ENCODE results near the gene EHD1.

Gene EHD1

GRCh38 chr11:64867748-64868462 lies 10.5 kb downstream of the EHD1 start:
- Histone ChIP-seq H3K36me3 (ENCODE audit: control insufficient read depth in 1 of 2, insufficient read depth in 2 of 2, low read length in 2 of 2) (peaks cover 6 to 31% of the 10 kb centered on the region in 2 donors), H3K27me3 (ENCODE audit: control insufficient read depth in 1 of 2, insufficient read depth in 2 of 2, low read length in 2 of 2) (no peaks in the 10 kb centered on the region), H3K9ac (ENCODE audit: low read depth in 1 of 2, low read length in 2 of 2) (no peak overlapping the region), H3K27ac (ENCODE audit: low read depth, low read length) (no peak overlapping the region), H3K4me1 (ENCODE audit: control insufficient read depth in 1 of 2, insufficient read depth in 2 of 2, low read length in 2 of 2) (peaks cover 73 to 80% of the 10 kb centered on the region in 2 donors), H3K9me3 (ENCODE audit: control insufficient read depth in 1 of 2, low read length in 2 of 2) (no peaks in the 10 kb centered on the region), H3K4me3 (ENCODE audit: low read depth in 1 of 2, low read length in 2 of 2) (no peak overlapping the region)

DNA sequence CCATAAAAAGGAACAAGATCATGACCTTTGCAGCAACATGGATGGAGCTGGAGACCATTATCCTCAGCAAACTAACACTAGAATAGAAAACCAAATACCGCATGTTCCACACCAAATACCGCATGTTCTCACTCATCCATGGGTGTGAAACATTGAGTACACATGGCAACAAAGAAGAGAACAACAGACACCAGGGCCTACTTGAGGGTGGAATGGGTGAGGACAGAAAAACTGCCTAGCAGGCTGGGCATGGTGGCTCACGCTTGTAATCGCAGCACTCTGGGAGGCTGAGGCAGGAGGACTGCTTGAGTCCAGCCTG lies 12.3 kb downstream of the EHD1 start:
- H3K27me3 ChIP-seq (ENCODE audit: control insufficient read depth in 1 of 2, insufficient read depth in 2 of 2, low read length in 2 of 2), result no peaks in the 10 kb centered on the region
- peaks cover 0 to 21% of the 10 kb centered on the region in 2 donors for H3K36me3 ChIP-seq (ENCODE audit: control insufficient read depth in 1 of 2, insufficient read depth in 2 of 2, low read length in 2 of 2)
- no peak overlapping the region for H3K27ac ChIP-seq (ENCODE audit: low read depth, low read length)
- peaks cover 70 to 73% of the 10 kb centered on the region in 2 donors for H3K4me1 ChIP-seq (ENCODE audit: control insufficient read depth in 1 of 2, insufficient read depth in 2 of 2, low read length in 2 of 2)
- no peak overlapping the region for H3K4me3 ChIP-seq (ENCODE audit: low read depth in 1 of 2, low read length in 2 of 2)
- no peaks in the 10 kb centered on the region for H3K9me3 ChIP-seq (ENCODE audit: control insufficient read depth in 1 of 2, low read length in 2 of 2)
- no peak overlapping the region for H3K9ac ChIP-seq (ENCODE audit: low read depth in 1 of 2, low read length in 2 of 2)

DNA sequence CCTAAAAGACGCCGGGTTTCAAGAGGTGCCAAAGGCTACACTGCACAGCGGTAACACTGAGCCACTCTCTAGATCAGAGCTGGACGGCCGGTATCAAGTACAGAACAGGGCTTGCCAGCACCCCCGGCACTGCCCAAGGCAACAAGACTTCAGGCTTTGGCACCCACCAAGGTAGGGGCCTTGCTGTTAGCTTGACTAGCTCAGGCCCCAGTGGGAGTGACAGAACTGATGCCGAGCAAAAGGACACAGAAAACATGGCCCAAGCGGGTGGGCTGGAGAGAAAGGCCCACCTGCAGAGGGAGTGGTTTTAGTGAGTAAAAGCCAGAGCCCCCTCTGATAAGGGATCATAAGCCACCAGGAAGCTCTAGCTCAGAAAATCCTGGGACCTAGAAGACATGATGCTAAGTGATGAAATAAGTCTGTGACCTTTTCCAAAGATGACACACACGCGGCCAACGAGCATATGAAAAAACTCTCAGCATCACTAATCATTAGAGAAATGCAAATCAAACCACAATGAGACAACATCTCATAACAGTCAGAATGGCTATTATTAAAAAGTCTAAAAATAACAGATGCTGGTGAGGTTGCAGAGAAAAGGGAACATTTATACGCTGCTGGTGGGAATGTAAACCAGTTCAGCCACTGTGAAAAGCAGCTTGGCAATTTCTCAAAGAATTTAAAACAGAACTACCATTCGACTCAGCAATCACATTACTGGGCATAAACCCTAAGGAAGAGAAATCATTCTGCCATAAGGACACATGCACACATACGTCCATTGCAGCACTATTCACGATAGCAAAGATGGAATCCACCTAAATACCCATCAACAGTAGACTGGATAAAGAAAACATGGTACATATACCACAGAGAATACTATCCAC lies 12.9 kb downstream of the EHD1 start:
- Histone ChIP-seq H3K27me3 (ENCODE audit: control insufficient read depth in 1 of 2, insufficient read depth in 2 of 2, low read length in 2 of 2) (no peaks in the 10 kb centered on the region), H3K4me3 (ENCODE audit: low read depth in 1 of 2, low read length in 2 of 2) (peak overlapping the region in 1 of 2 donors; percentile 13), H3K9ac (ENCODE audit: low read depth in 1 of 2, low read length in 2 of 2) (peak overlapping the region; percentile 45 to 58), H3K4me1 (ENCODE audit: control insufficient read depth in 1 of 2, insufficient read depth in 2 of 2, low read length in 2 of 2) (peaks cover 66 to 70% of the 10 kb centered on the region in 2 donors), H3K27ac (ENCODE audit: low read depth, low read length) (peak overlapping the region; percentile 79), H3K9me3 (ENCODE audit: control insufficient read depth in 1 of 2, low read length in 2 of 2) (no peaks in the 10 kb centered on the region), H3K36me3 (ENCODE audit: control insufficient read depth in 1 of 2, insufficient read depth in 2 of 2, low read length in 2 of 2) (peaks cover 0 to 18% of the 10 kb centered on the region in 2 donors)

GRCh38 chr11:64864473-64865285 lies 13.7 kb downstream of the EHD1 start:
- Histone ChIP-seq H3K27ac (ENCODE audit: low read depth, low read length) (peak overlapping the region; percentile 79), H3K4me1 (ENCODE audit: control insufficient read depth in 1 of 2, insufficient read depth in 2 of 2, low read length in 2 of 2) (peaks cover 61 to 68% of the 10 kb centered on the region in 2 donors), H3K9me3 (ENCODE audit: control insufficient read depth in 1 of 2, low read length in 2 of 2) (no peaks in the 10 kb centered on the region), H3K36me3 (ENCODE audit: control insufficient read depth in 1 of 2, insufficient read depth in 2 of 2, low read length in 2 of 2) (peaks cover 0 to 25% of the 10 kb centered on the region in 2 donors), H3K4me3 (ENCODE audit: low read depth in 1 of 2, low read length in 2 of 2) (peak overlapping the region; percentile 13 to 16), H3K27me3 (ENCODE audit: control insufficient read depth in 1 of 2, insufficient read depth in 2 of 2, low read length in 2 of 2) (no peaks in the 10 kb centered on the region), H3K9ac (ENCODE audit: low read depth in 1 of 2, low read length in 2 of 2) (peak overlapping the region; percentile 45 to 63)

DNA sequence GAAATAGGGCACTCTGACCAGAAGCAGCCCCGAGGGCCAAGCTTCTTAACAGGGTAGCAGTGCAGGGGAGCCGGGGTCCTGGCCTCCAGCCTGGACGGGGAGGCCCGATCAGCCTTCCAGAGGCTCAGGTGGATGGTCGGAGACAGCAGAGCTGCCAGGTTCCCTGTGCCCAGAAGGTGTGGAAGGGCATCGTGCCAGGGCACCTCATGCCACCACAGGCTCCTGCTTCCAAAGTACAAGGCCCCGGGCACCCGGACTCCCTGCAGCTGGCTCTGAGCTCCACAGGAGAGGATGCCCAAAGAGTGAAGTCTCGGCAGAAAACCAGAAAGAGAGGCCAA lies 14.3 kb downstream of the EHD1 start:
- Histone ChIP-seq H3K4me3 (ENCODE audit: low read depth in 1 of 2, low read length in 2 of 2) (peak overlapping the region; percentile 18 to 46), H3K4me1 (ENCODE audit: control insufficient read depth in 1 of 2, insufficient read depth in 2 of 2, low read length in 2 of 2) (peaks cover 59 to 68% of the 10 kb centered on the region in 2 donors), H3K27ac (ENCODE audit: low read depth, low read length) (peak overlapping the region; percentile 79), H3K27me3 (ENCODE audit: control insufficient read depth in 1 of 2, insufficient read depth in 2 of 2, low read length in 2 of 2) (no peaks in the 10 kb centered on the region), H3K9me3 (ENCODE audit: control insufficient read depth in 1 of 2, low read length in 2 of 2) (no peaks in the 10 kb centered on the region), H3K36me3 (ENCODE audit: control insufficient read depth in 1 of 2, insufficient read depth in 2 of 2, low read length in 2 of 2) (peaks cover 0 to 30% of the 10 kb centered on the region in 2 donors), H3K9ac (ENCODE audit: low read depth in 1 of 2, low read length in 2 of 2) (peak overlapping the region; percentile 45 to 63)

DNA sequence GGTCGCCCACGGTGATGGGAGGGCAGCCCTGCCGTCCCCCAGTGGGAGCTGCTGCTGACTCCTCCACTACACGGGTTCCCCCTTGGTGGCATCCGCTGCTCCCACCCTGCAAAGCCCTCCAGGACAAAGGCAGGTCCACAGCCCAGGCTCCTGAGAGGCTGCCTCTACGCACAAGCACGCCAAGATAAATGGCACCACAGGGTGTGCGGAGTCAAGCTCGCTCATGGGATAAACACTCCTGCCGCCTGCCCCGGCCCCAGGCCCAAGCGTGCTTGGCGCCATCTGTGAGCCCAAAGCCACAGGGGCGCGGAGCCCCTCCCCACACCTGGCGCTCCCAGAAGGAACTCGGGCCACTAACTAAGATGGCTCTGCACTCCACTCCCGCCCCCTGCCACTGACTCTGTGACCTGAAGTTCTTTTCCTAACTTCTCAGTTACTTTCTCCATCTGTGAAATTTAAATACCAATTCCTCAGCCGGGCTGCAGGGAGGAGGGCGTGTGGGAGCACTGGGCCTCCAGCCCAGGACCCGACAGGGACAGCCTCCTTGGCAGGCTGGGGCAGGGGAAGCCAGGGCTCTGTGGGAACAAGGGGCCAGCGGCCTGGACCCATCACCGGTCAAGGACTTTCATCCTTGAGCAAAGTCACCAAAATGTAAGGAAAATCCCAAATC lies 14.9 kb downstream of the EHD1 start:
- Histone ChIP-seq H3K27ac (ENCODE audit: low read depth, low read length) (peak overlapping the region; percentile 79), H3K9ac (ENCODE audit: low read depth in 1 of 2, low read length in 2 of 2) (peak overlapping the region; percentile 45 to 63), H3K27me3 (ENCODE audit: control insufficient read depth in 1 of 2, insufficient read depth in 2 of 2, low read length in 2 of 2) (no peaks in the 10 kb centered on the region), H3K4me1 (ENCODE audit: control insufficient read depth in 1 of 2, insufficient read depth in 2 of 2, low read length in 2 of 2) (peaks cover 62 to 68% of the 10 kb centered on the region in 2 donors), H3K4me3 (ENCODE audit: low read depth in 1 of 2, low read length in 2 of 2) (peak overlapping the region; percentile 18 to 22), H3K9me3 (ENCODE audit: control insufficient read depth in 1 of 2, low read length in 2 of 2) (no peaks in the 10 kb centered on the region), H3K36me3 (ENCODE audit: control insufficient read depth in 1 of 2, insufficient read depth in 2 of 2, low read length in 2 of 2) (peaks cover 0 to 32% of the 10 kb centered on the region in 2 donors)

GRCh38 chr11:64862987-64863390 lies 15.4 kb downstream of the EHD1 start:
- Histone ChIP-seq H3K4me1 (ENCODE audit: control insufficient read depth in 1 of 2, insufficient read depth in 2 of 2, low read length in 2 of 2) (peaks cover 61 to 68% of the 10 kb centered on the region in 2 donors), H3K9ac (ENCODE audit: low read depth in 1 of 2, low read length in 2 of 2) (peak overlapping the region; percentile 18 to 34), H3K4me3 (ENCODE audit: low read depth in 1 of 2, low read length in 2 of 2) (peak overlapping the region; percentile 5 to 6), H3K27ac (ENCODE audit: low read depth, low read length) (peak overlapping the region; percentile 61), H3K36me3 (ENCODE audit: control insufficient read depth in 1 of 2, insufficient read depth in 2 of 2, low read length in 2 of 2) (peaks cover 0 to 29% of the 10 kb centered on the region in 2 donors), H3K9me3 (ENCODE audit: control insufficient read depth in 1 of 2, low read length in 2 of 2) (no peaks in the 10 kb centered on the region), H3K27me3 (ENCODE audit: control insufficient read depth in 1 of 2, insufficient read depth in 2 of 2, low read length in 2 of 2) (no peaks in the 10 kb centered on the region)

GRCh38 chr11:64861227-64861975 lies 17.0 kb downstream of the EHD1 start:
- H3K36me3 ChIP-seq (ENCODE audit: control insufficient read depth in 1 of 2, insufficient read depth in 2 of 2, low read length in 2 of 2), result peaks cover 0 to 37% of the 10 kb centered on the region in 2 donors
- H3K27me3 ChIP-seq (ENCODE audit: control insufficient read depth in 1 of 2, insufficient read depth in 2 of 2, low read length in 2 of 2), result no peaks in the 10 kb centered on the region
- H3K9me3 ChIP-seq (ENCODE audit: control insufficient read depth in 1 of 2, low read length in 2 of 2), result no peaks in the 10 kb centered on the region
- no peak overlapping the region for H3K9ac ChIP-seq (ENCODE audit: low read depth in 1 of 2, low read length in 2 of 2)
- H3K27ac ChIP-seq (ENCODE audit: low read depth, low read length), result no peak overlapping the region
- peak overlapping the region; percentile 11 to 21 for H3K4me3 ChIP-seq (ENCODE audit: low read depth in 1 of 2, low read length in 2 of 2)
- H3K4me1 ChIP-seq (ENCODE audit: control insufficient read depth in 1 of 2, insufficient read depth in 2 of 2, low read length in 2 of 2), result peaks cover 69 to 83% of the 10 kb centered on the region in 2 donors
